Lung (tissue), 12 donors: ENCODE measurements around the gene SPECC1L. TPM values are rescaled to one million over a fixed set of nuclear protein-coding genes. Genes with fewer than 3 reads are reported as not detected.

Experiments used
- ATAC-seq: fragments of 200-7000 bp; cut with Tn5 transposase; one replicate; pipeline ENCODE4 v1.9.1; 2020; ENCODE audit warnings: moderate number of reproducible peaks; ENCODE audit not compliant: insufficient read depth, low FRiP score
- DNase-seq, 3 donors: peaks; one replicate each; pipeline ENCODE4 v3.0.0-alpha.2; 2013 to 2017
- H3K27ac ChIP-seq, 2 donors: one replicate each; pipeline ENCODE4 v1.5.1; 2013; ENCODE audit warnings: mild to moderate bottlenecking in 2 of 2, moderate library complexity in 2 of 2, control low read depth in 1 of 2, inconsistent platforms in 1 of 2, low read depth in 1 of 2, low read length in 1 of 2
- H3K27me3 ChIP-seq, 3 donors: one replicate each; pipeline ENCODE4 v1.5.1; 2013; ENCODE audit warnings: low read length in 2 of 3; ENCODE audit not compliant: control insufficient read depth in 3 of 3, insufficient read depth in 3 of 3
- H3K36me3 ChIP-seq, 4 donors: one replicate each; pipeline ENCODE4 v1.5.1; 2013; ENCODE audit warnings: low read length in 4 of 4, mild to moderate bottlenecking in 1 of 4, moderate library complexity in 1 of 4; ENCODE audit not compliant: control insufficient read depth in 4 of 4, insufficient read depth in 4 of 4
- H3K4me1 ChIP-seq, 5 donors: one replicate each; pipeline ENCODE4 v1.5.1; 2013; ENCODE audit warnings: low read length in 5 of 5, mild to moderate bottlenecking in 2 of 5, moderate library complexity in 1 of 5; ENCODE audit not compliant: control insufficient read depth in 5 of 5, insufficient read depth in 5 of 5
- H3K4me3 ChIP-seq: one replicate; pipeline ENCODE4 v1.5.1; 2013; ENCODE audit warnings: mild to moderate bottlenecking, control low read depth, moderate library complexity
- H3K9ac ChIP-seq, 2 donors: one replicate each; pipeline ENCODE4 v1.5.1; 2013; ENCODE audit warnings: low read length in 2 of 2, control low read depth in 1 of 2; ENCODE audit not compliant: insufficient read depth in 1 of 2
- H3K9me3 ChIP-seq, 4 donors: one replicate each; pipeline ENCODE4 v1.5.1; 2013; ENCODE audit warnings: low read length in 3 of 4, mild to moderate bottlenecking in 1 of 4, moderate library complexity in 1 of 4; ENCODE audit not compliant: control insufficient read depth in 4 of 4, insufficient read depth in 3 of 4
- CTCF ChIP-seq: IDR thresholded peaks from 2 replicates; pipeline ENCODE4 v1.5.1; 2012; ENCODE audit warnings: mild to moderate bottlenecking; ENCODE audit errors: control extremely low read depth, extremely low read depth
- WGBS, 2 donors: extraction: QIAGEN DNeasy Blood & Tissue Kit; methylation state at CpG; one replicate each; pipeline ENCODE4 v1.1.7; 2013; 5-methylcytosine and 5-hydroxymethylcytosine counted together
- polyA plus RNA-seq, 2 donors: library from polyadenylated mRNA; stranded (reverse); fragments of 200-250 nt; gene quantifications; one replicate each; pipeline ENCODE4 v1.2.1, GENCODE V29; 2013
- total RNA-seq, 2 donors: library from RNA; depleted of rRNA in 1 of 2; stranded (reverse); fragments of >200 nt in 1 of 2; gene quantifications; one replicate each; pipeline ENCODE4 v1.2.1, GENCODE V29; 2014 to 2021
- donor health status: control.
- donor health status: control.
- donor health status: Bipolar disorder and iron deficiency.
- donor health status: healthy.
- donor health status: DM: yes; HTN: yes; CAD: no.

Gene SPECC1L
- total and polyA plus RNA-seq, 4 donors = 10.4 to 83.9 (median 37.8) TPM

- H3K4me3 ChIP-seq = no peak overlapping the region
- peak; percentile 81 for ATAC-seq
- peak overlapping the region; percentile 80 to 82 for H3K27ac ChIP-seq
- 18 to 21% methylated on average over 3 of the region's 3 CpGs for WGBS, 2 donors
- H3K36me3 ChIP-seq = peaks cover 3 to 28% (median 14%) of the 10 kb centered on the region in 4 donors
- TF ChIP-seq CTCF = no peak
- H3K9ac ChIP-seq = no peak overlapping the region
- no peaks in the 10 kb centered on the region for H3K27me3 ChIP-seq
- peaks cover 13 to 68% (median 38%) of the 10 kb centered on the region in 5 donors for H3K4me1 ChIP-seq
- no peaks in the 10 kb centered on the region for H3K9me3 ChIP-seq
- peak in 2 of 3 donors; percentile 60 to 77 for DNase-seq
These were observed 132.0 kb downstream of the SPECC1L start for GRCh38 chr22:24402460-24403192.

DNA sequence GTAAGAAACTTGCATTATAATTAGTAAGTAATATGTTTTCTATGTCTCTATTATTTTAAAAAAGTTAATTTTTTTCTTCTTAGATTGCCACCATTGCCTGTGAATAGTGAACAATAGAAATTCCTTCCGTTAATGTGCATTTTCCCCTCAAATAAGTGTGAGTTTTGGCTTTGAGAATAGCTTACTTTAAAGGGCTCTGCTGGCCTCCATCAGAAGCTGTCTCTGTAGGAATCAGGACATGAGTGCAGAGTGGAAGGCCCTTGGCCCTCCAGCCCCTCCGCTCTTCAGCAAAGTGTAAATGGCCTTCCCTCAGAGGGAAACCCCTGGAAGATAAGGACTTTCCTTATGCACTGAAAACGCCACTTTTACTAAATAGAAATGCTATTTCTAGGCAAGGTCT, 132.7 kb downstream of the SPECC1L start:
- Histone ChIP-seq H3K27ac (peak overlapping the region in 1 of 2 donors; percentile 71), H3K9ac (no peak overlapping the region), H3K4me1 (peaks cover 15 to 71% (median 38%) of the 10 kb centered on the region in 5 donors)

GRCh38 chr22:24404561-24405275, 134.1 kb downstream of the SPECC1L start:
- Histone ChIP-seq H3K36me3 (peaks cover 0 to 33% (median 11%) of the 10 kb centered on the region in 4 donors), H3K27me3 (no peaks in the 10 kb centered on the region), H3K4me3 (no peak overlapping the region), H3K9me3 (no peaks in the 10 kb centered on the region), H3K9ac (no peak overlapping the region), H3K27ac (no peak overlapping the region), H3K4me1 (peaks cover 15 to 70% (median 38%) of the 10 kb centered on the region in 5 donors)
- DNase-seq (no peak), ATAC-seq (no peak)
- TF ChIP-seq CTCF = no peak
- 83 to 90% methylated on average over 9 of the region's 9 CpGs for WGBS, 2 donors

More for the DNA sequence above, 132.7 kb downstream of the SPECC1L start:
- Histone ChIP-seq H3K9me3 (no peaks in the 10 kb centered on the region), H3K27me3 (no peaks in the 10 kb centered on the region), H3K4me3 (no peak overlapping the region), H3K36me3 (peaks cover 0 to 28% (median 13%) of the 10 kb centered on the region in 4 donors)
- 87 to 92% methylated on average over 3 of the region's 3 CpGs for WGBS, 2 donors
- DNase-seq (peak in 2 of 3 donors; percentile 52 to 58), ATAC-seq (no peak)
- TF ChIP-seq CTCF = no peak
